Measurements from ENCODE around the gene KIF13A.
"Not testable (repeated sequence)": the region's sequence is repeated elsewhere in the genome, so short reads cannot be mapped to it uniquely, and the experiment has no call there.

KIF13A gene

DNA sequence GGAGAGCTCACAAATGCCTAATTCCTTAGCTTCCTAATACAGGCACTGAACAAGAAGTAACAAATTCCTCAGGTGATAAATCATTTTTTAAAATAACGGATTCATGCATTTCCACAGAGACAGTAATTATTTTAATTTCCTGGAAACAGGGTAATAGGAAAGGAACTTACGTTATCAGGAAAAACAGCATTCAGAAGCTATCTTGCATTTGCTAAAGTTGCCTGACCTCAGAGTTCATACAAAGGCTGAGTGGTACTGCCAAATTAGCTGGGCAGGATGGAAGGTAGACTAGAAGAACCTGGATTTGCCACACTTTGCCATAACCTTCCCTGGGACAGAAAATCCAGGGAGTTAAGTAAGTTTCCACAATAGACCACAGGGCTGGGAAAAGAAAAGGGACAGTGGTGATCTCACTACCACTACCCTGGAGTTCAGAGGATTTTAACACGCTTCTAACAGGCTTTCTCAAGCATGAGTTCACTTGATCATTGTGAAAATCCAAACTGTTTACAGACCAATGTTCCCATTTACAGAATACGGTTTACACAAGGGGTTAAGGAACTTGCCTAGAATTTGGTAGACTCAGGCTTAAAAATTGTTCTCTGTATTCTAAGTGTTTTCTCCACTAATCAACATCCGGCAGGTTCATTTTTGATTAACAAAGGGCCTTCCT is 57.0 kb downstream of the KIF13A start:
- no peak for FAIRE-seq

GRCh38 chr6:17928514-17929430 is 58.7 kb downstream of the KIF13A start:
- FAIRE-seq: peak; percentile 50

DNA sequence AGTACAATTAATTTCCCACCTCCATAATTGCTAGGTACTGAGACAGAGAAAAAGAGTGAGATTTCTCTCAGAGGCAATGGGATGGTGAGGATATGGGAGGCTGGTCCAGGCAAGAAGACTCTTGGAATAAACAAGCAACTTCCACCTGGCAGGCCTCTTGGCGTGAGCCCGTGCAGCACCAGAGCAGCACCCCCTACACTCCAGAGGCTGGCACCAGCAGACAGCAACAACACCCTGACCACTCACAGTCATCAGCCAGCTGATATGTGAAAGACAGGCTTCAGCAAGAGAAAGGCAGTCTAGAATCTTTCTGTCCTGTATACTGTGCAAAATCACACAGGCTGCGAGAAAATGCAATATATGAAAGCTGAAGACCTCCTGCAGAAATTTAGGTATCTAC is 59.7 kb downstream of the KIF13A start:
- FAIRE-seq: no peak

- no peak for FAIRE-seq
Observed at GRCh38 chr6:17923401-17923863, 64.0 kb downstream of the KIF13A start.

DNA sequence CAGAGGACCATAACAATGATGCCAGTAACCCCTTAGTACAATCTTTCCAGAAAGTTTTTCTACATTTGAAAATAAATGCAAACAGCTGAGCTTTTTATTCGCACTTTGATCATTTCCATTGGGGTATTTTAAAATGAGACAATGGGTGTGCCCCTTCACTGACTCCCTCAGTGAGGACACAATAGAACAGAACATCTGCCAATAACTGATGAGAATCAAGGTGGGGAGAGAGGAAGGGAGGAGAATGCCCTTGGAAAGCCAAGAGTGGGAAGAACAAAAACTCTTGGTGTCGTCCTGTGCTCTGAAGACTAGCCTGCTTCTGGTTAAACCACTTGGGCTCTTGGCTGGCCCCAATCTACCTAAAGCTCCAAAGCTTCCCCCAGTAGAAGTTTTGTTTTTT is 66.0 kb downstream of the KIF13A start:
- no peak for FAIRE-seq

GRCh38 chr6:17919496-17919895 is 67.9 kb downstream of the KIF13A start:
- no peak for FAIRE-seq

- FAIRE-seq: no peak
Observed at GRCh38 chr6:17917837-17918763, 69.3 kb downstream of the KIF13A start.

GRCh38 chr6:17914651-17915050 is 72.8 kb downstream of the KIF13A start:
- FAIRE-seq: no peak

DNA sequence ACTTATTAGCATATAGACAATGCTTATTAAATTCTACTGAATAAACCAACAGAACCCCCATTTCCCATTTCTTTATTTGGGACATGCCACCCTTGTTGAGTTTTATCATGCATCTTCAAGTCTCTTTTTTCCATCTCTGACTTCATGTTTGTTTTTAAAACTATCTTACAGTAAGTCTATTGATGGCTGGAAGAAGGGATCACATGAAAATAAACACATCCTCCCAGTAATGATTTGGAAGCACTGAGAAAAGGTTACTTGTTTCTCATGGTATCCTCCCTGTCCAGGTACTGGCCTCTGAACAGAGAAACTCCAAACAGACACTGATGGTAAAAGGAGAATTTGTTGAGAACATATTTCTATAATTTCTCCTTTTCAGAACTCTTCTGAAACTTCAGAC is 74.9 kb downstream of the KIF13A start:
- FAIRE-seq: no peak

- FAIRE-seq: not testable (repeated sequence)
Observed at GRCh38 chr6:17911656-17912055, 75.8 kb downstream of the KIF13A start.

DNA sequence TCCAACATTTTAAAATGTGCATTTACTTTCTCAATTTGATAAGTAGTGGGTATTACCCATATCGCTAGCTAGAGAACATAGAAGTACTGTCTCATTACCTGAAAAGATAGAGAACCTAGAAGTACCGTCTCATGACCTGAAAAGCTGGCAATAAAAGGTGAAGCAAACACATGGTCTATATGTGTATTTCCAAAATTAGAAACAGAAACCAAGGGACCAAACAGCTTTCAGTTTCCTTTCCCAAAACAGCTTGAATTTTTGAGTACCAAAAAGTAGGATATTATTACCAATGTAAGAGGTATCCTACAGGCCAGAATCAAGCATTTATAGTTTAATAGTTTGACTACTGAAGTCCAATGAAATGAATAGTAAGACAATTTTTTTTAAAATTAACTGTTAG is 77.2 kb downstream of the KIF13A start:
- FAIRE-seq: no peak

DNA sequence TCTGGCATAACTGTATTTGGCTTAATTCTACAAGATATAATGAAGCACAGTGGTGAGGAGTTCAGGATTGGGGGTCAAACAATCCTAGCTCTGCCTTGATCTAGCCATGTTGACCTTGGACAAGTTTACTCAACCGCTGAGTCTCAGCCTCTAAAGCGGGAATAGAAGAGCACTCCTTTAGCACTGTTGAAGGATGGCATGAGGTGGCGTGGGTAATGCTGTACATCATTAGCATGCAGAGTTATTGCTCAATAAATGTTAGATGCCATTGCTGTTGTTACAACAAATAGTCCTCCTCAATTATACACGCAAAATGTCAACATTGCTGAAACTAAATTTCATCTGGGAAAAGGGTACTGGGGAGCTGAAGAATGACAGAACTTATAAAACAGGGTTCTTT is 78.6 kb downstream of the KIF13A start:
- FAIRE-seq: no peak

DNA sequence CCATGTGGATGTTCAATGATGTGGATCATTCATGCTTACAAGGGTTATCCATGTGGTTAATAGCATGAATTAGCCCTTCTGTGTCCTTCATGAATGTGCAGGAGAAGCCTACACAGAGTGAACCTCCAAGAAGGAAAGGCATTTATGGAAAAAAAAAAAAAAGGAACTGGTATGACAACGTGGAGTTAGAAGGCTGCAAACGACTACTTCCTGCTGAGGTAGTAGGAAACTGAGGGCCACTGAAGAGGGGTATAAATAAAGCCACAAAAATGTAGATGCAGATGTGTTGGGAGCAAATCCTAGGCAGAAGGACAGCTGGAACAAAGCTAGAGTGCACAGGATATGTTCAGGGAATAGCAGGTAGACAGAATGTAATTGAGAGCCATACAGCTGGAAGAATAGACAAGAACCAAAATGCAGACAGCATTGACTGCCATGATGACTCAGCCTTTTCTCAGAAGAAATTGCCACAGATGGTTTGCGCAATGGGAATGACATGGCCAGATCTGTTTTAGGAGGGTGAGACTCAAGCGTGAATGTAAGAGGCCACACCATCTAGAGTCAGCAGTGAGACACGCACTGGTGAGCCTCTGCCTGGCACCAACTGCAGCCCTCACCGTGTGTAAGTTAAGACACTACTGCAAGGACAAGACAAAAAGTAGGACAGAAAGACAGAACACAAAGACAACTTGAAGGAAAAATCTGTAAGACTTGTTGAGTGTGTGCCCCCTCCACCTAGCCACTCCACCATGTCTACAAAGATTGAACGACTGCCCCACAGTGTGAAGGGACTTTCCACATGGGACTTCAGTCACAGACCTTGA is 79.8 kb downstream of the KIF13A start:
- no peak for FAIRE-seq

GRCh38 chr6:17905611-17906592 is 81.5 kb downstream of the KIF13A start:
- FAIRE-seq: no peak

GRCh38 chr6:17904491-17905120 is 82.8 kb downstream of the KIF13A start:
- FAIRE-seq: peak; percentile 23

DNA sequence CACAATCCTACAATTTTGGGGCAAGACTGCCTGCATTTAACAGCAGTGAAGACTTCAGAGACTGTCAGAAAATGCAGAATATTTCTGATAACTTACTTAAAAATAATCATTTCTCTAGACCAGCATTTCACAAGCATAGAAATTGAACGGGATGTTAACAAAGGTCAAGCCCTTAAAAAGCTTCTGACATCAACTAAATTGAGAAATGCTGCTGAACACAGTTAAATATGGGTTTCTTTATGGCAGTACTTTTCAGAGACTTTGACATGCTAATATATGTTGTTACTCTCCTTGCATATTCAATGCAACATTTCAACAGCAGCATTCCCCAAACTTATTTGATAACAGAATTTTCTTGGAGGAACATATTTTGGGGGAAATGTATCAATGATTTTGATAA is 84.5 kb downstream of the KIF13A start:
- no peak for FAIRE-seq

DNA sequence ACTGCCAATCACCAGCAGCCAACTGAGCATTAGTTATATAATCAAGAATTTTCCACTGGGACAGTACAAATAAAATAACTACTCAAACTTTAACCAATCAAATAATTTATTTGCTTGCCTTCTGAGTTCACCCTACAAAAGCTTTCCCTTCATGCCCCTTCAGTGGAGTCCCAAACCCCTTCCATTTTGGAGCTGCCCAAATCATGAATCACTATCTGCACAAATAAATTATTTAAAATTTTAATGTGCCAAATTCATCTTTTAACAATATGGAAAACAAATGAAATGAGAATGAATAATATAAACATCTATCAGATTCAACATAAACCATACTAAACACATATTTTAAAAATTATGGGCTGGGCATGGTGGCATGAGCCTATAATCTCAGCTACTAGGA is 85.9 kb downstream of the KIF13A start:
- no peak for FAIRE-seq

- no peak for FAIRE-seq
Observed at GRCh38 chr6:17900011-17900410, 87.4 kb downstream of the KIF13A start.

- no peak for FAIRE-seq
Observed at GRCh38 chr6:17899491-17899890, 87.9 kb downstream of the KIF13A start.

GRCh38 chr6:17897681-17898080 is 89.8 kb downstream of the KIF13A start:
- FAIRE-seq: no peak

Data from endometrium (tissue), 2 donors.